OCI-LY7 (cell line): Measurements from ENCODE around the gene STXBP2.

Experiments
- EZH2phosphoT487 ChIP-seq: fragments of 200-600 bp; sonication (generic); IDR thresholded peaks from 2 replicates; pipeline ENCODE4 v1.6.1; 2018; ENCODE audit warnings: low read depth, borderline replicate concordance, mild to moderate bottlenecking, mixed run types, antibody characterized with exemption, low read length, moderate library complexity, mixed read lengths
- TF ChIP-seq, protein P1 (sequence below): fragments of 200-600 bp; sonication (generic); conservative IDR thresholded peaks from 2 replicates; pipeline ENCODE4 v1.5.1; 2014; ENCODE audit warnings: mild to moderate bottlenecking, antibody characterized with exemption, low read length, moderate library complexity, mixed read lengths

- TF ChIP-seq, protein P1, sequence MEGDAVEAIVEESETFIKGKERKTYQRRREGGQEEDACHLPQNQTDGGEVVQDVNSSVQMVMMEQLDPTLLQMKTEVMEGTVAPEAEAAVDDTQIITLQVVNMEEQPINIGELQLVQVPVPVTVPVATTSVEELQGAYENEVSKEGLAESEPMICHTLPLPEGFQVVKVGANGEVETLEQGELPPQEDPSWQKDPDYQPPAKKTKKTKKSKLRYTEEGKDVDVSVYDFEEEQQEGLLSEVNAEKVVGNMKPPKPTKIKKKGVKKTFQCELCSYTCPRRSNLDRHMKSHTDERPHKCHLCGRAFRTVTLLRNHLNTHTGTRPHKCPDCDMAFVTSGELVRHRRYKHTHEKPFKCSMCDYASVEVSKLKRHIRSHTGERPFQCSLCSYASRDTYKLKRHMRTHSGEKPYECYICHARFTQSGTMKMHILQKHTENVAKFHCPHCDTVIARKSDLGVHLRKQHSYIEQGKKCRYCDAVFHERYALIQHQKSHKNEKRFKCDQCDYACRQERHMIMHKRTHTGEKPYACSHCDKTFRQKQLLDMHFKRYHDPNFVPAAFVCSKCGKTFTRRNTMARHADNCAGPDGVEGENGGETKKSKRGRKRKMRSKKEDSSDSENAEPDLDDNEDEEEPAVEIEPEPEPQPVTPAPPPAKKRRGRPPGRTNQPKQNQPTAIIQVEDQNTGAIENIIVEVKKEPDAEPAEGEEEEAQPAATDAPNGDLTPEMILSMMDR: no peak
- no peak for TF ChIP-seq EZH2phosphoT487
Measured at GRCh38 chr19:7595466-7596133, 41.3 kb upstream of the STXBP2 start, which contains the start of gene CAMSAP3.
